ENCODE measurements around the gene PKN2.

Gene PKN2

DNA sequence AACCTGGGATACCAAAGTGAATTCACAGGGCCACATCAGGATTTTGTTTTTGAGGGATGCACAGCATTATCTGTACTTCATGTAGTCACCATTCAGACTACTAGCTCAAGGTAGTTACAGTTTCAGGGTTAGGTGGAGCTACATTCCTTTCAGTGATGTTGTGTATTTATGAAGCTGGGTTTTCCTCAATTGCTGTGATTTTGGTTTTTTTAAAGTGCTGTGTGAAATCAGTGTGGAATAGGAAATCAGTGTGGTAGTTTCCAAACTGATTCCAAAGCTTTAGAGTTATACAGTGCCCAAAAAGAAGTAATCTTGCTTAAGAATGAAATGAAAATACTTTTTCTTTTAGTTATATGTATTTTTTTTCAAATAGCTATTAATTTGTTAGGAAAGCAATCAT lies 95.8 kb downstream of the PKN2 start:
- H3K36me3 ChIP-seq (replicated peaks in 1 of 2; ENCODE audit: control insufficient read depth in 2 of 2, insufficient read depth in 2 of 2, low read length in 2 of 2): peaks cover 4 to 94% of the 10 kb centered on the region in 2 donors
- peaks cover 0 to 13% of the 10 kb centered on the region in 2 donors for H3K9me3 ChIP-seq (replicated peaks in 1 of 2; ENCODE audit: control insufficient read depth in 2 of 2, insufficient read depth in 1 of 2, low read depth in 1 of 2, low read length in 2 of 2)
- H3K18ac ChIP-seq (ENCODE audit: low read length): no peak overlapping the region
- no peak overlapping the region for H3K14ac ChIP-seq (ENCODE audit: low read length)
- no peak overlapping the region for H4K91ac ChIP-seq (ENCODE audit: low read depth, low read length, poor library complexity)
- H2BK120ac ChIP-seq (ENCODE audit: low read depth, low read length): no peak overlapping the region
- no peak overlapping the region for H2BK15ac ChIP-seq (ENCODE audit: low read length)
- H3K4me1 ChIP-seq (ENCODE audit: control insufficient read depth in 2 of 2, insufficient read depth in 1 of 2, low read depth in 1 of 2, low read length in 2 of 2): no peaks in the 10 kb centered on the region
- H3K4me2 ChIP-seq (ENCODE audit: insufficient read depth, low read length, poor library complexity, severe bottlenecking): no peak overlapping the region
- H3K23ac ChIP-seq (ENCODE audit: low read depth, low read length, poor library complexity): no peak overlapping the region
- H3K27ac ChIP-seq (replicated peaks; ENCODE audit: low read length): no peak overlapping the region
- H2BK12ac ChIP-seq (ENCODE audit: low read length): no peak overlapping the region
- no peak for DNase-seq (ENCODE audit: low spot score)
- H2BK5ac ChIP-seq (ENCODE audit: low read length): no peak overlapping the region
- H3K4ac ChIP-seq (ENCODE audit: low read length): no peak overlapping the region
- no peak overlapping the region for H4K8ac ChIP-seq (ENCODE audit: low read depth, low read length)
- no peaks in the 10 kb centered on the region for H3K79me1 ChIP-seq (ENCODE audit: low read depth, low read length)
- no peak overlapping the region for H2AFZ ChIP-seq (ENCODE audit: low read length)
- no peak overlapping the region for H3K4me3 ChIP-seq (ENCODE audit: low read length in 2 of 2)
- no peak overlapping the region for H3K9ac ChIP-seq (ENCODE audit: low read depth, low read length, poor library complexity)
- no peak overlapping the region for H2AK5ac ChIP-seq (ENCODE audit: low read depth, low read length)
- H3K27me3 ChIP-seq (ENCODE audit: control insufficient read depth in 3 of 3, insufficient read depth in 3 of 3, low read depth in 1 of 3, low read length in 3 of 3): no peaks in the 10 kb centered on the region

DNA sequence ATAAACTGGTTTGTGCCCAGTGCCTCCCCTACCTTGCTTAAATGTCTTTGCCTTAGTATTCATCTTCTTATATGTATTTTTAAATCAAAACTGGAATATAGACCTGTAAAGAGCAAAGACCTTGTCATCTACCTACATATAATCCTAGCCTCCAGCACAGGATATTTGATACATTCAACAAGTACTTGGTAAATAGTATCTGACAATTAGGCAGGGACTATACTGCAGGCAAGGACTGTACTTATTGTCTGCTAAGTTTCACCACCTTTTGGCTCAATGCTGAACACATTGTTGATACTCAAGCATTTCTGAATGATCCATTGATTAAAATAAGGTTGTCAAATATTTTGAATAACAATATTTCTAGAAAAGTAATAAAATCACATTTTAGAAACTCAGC lies 96.4 kb downstream of the PKN2 start:
- Histone ChIP-seq H3K23ac (ENCODE audit: low read depth, low read length, poor library complexity) (no peak overlapping the region), H3K4me1 (ENCODE audit: control insufficient read depth in 2 of 2, insufficient read depth in 1 of 2, low read depth in 1 of 2, low read length in 2 of 2) (no peaks in the 10 kb centered on the region), H2BK12ac (ENCODE audit: low read length) (no peak overlapping the region), H3K27ac (replicated peaks; ENCODE audit: low read length) (no peak overlapping the region), H3K18ac (ENCODE audit: low read length) (no peak overlapping the region), H2AFZ (ENCODE audit: low read length) (no peak overlapping the region), H2BK15ac (ENCODE audit: low read length) (no peak overlapping the region), H3K4me3 (ENCODE audit: low read length in 2 of 2) (no peak overlapping the region), H3K14ac (ENCODE audit: low read length) (no peak overlapping the region), H2BK5ac (ENCODE audit: low read length) (no peak overlapping the region), H3K4ac (ENCODE audit: low read length) (no peak overlapping the region), H3K79me1 (ENCODE audit: low read depth, low read length) (no peaks in the 10 kb centered on the region), H3K36me3 (replicated peaks in 1 of 2; ENCODE audit: control insufficient read depth in 2 of 2, insufficient read depth in 2 of 2, low read length in 2 of 2) (peaks cover 5 to 94% of the 10 kb centered on the region in 2 donors), H4K91ac (ENCODE audit: low read depth, low read length, poor library complexity) (no peak overlapping the region), H3K9me3 (replicated peaks in 1 of 2; ENCODE audit: control insufficient read depth in 2 of 2, insufficient read depth in 1 of 2, low read depth in 1 of 2, low read length in 2 of 2) (peaks cover 0 to 8% of the 10 kb centered on the region in 2 donors), H4K8ac (ENCODE audit: low read depth, low read length) (no peak overlapping the region), H2BK120ac (ENCODE audit: low read depth, low read length) (no peak overlapping the region), H2AK5ac (ENCODE audit: low read depth, low read length) (no peak overlapping the region), H3K27me3 (ENCODE audit: control insufficient read depth in 3 of 3, insufficient read depth in 3 of 3, low read depth in 1 of 3, low read length in 3 of 3) (no peaks in the 10 kb centered on the region), H3K9ac (ENCODE audit: low read depth, low read length, poor library complexity) (no peak overlapping the region), H3K4me2 (ENCODE audit: insufficient read depth, low read length, poor library complexity, severe bottlenecking) (no peak overlapping the region)
- no peak for DNase-seq (ENCODE audit: low spot score)

GRCh38 chr1:88783145-88783544 lies 99.1 kb downstream of the PKN2 start:
- Histone ChIP-seq H2AFZ (ENCODE audit: low read length) (no peak overlapping the region), H3K4me3 (ENCODE audit: low read length in 2 of 2) (no peak overlapping the region), H4K91ac (ENCODE audit: low read depth, low read length, poor library complexity) (no peak overlapping the region), H2BK120ac (ENCODE audit: low read depth, low read length) (no peak overlapping the region), H3K27ac (replicated peaks; ENCODE audit: low read length) (no peak overlapping the region), H3K9ac (ENCODE audit: low read depth, low read length, poor library complexity) (no peak overlapping the region), H3K14ac (ENCODE audit: low read length) (no peak overlapping the region), H3K4me2 (ENCODE audit: insufficient read depth, low read length, poor library complexity, severe bottlenecking) (no peak overlapping the region), H3K23ac (ENCODE audit: low read depth, low read length, poor library complexity) (no peak overlapping the region), H2BK5ac (ENCODE audit: low read length) (no peak overlapping the region), H2BK15ac (ENCODE audit: low read length) (no peak overlapping the region), H3K4me1 (ENCODE audit: control insufficient read depth in 2 of 2, insufficient read depth in 1 of 2, low read depth in 1 of 2, low read length in 2 of 2) (no peaks in the 10 kb centered on the region), H2BK12ac (ENCODE audit: low read length) (no peak overlapping the region), H3K79me1 (ENCODE audit: low read depth, low read length) (no peaks in the 10 kb centered on the region), H2AK5ac (ENCODE audit: low read depth, low read length) (no peak overlapping the region), H3K4ac (ENCODE audit: low read length) (no peak overlapping the region), H3K36me3 (replicated peaks in 1 of 2; ENCODE audit: control insufficient read depth in 2 of 2, insufficient read depth in 2 of 2, low read length in 2 of 2) (peaks cover 5 to 98% of the 10 kb centered on the region in 2 donors), H3K27me3 (ENCODE audit: control insufficient read depth in 3 of 3, insufficient read depth in 3 of 3, low read depth in 1 of 3, low read length in 3 of 3) (no peaks in the 10 kb centered on the region), H3K9me3 (replicated peaks in 1 of 2; ENCODE audit: control insufficient read depth in 2 of 2, insufficient read depth in 1 of 2, low read depth in 1 of 2, low read length in 2 of 2) (no peaks in the 10 kb centered on the region), H3K18ac (ENCODE audit: low read length) (no peak overlapping the region), H4K8ac (ENCODE audit: low read depth, low read length) (no peak overlapping the region)
- no CpG with 5 or more reads among the region's 2 CpGs for WGBS, 2 donors (ENCODE audit: extremely low coverage in 2 of 2, insufficient read length in 2 of 2, insufficient replicate concordance in 1 of 2)
- no peak for DNase-seq (ENCODE audit: low spot score)

DNA sequence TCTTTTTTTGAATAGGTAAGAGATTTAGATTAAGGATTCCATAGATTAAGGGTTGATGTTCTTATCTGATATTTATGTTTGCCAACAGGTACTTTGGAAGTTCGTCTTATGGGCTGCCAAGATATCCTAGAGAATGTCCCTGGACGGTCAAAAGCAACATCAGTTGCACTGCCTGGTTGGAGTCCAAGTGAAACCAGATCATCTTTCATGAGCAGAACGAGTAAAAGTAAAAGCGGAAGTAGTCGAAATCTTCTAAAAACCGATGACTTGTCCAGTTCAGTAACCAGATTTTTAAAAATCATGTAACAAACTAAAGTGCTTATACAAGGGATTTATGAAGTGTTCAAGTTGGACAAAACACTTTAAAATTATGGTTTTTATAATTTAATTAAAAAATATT lies 100.5 kb downstream of the PKN2 start:
- H4K91ac ChIP-seq (ENCODE audit: low read depth, low read length, poor library complexity): no peak overlapping the region
- DNase-seq (ENCODE audit: low spot score): no peak
- H3K14ac ChIP-seq (ENCODE audit: low read length): no peak overlapping the region
- H2BK120ac ChIP-seq (ENCODE audit: low read depth, low read length): no peak overlapping the region
- no peak overlapping the region for H3K18ac ChIP-seq (ENCODE audit: low read length)
- WGBS, 2 donors (ENCODE audit: extremely low coverage in 2 of 2, insufficient read length in 2 of 2, insufficient replicate concordance in 1 of 2): no CpG with 5 or more reads among the region's 6 CpGs
- H2BK15ac ChIP-seq (ENCODE audit: low read length): no peak overlapping the region
- H3K27me3 ChIP-seq (ENCODE audit: control insufficient read depth in 3 of 3, insufficient read depth in 3 of 3, low read depth in 1 of 3, low read length in 3 of 3): no peaks in the 10 kb centered on the region
- no peak overlapping the region for H2BK5ac ChIP-seq (ENCODE audit: low read length)
- no peaks in the 10 kb centered on the region for H3K9me3 ChIP-seq (replicated peaks in 1 of 2; ENCODE audit: control insufficient read depth in 2 of 2, insufficient read depth in 1 of 2, low read depth in 1 of 2, low read length in 2 of 2)
- H2BK12ac ChIP-seq (ENCODE audit: low read length): no peak overlapping the region
- peaks cover 7 to 98% of the 10 kb centered on the region in 2 donors for H3K36me3 ChIP-seq (replicated peaks in 1 of 2; ENCODE audit: control insufficient read depth in 2 of 2, insufficient read depth in 2 of 2, low read length in 2 of 2)
- no peak overlapping the region for H3K4me3 ChIP-seq (ENCODE audit: low read length in 2 of 2)
- no peaks in the 10 kb centered on the region for H3K79me1 ChIP-seq (ENCODE audit: low read depth, low read length)
- no peak overlapping the region for H3K9ac ChIP-seq (ENCODE audit: low read depth, low read length, poor library complexity)
- no peak overlapping the region for H3K4me2 ChIP-seq (ENCODE audit: insufficient read depth, low read length, poor library complexity, severe bottlenecking)
- no peak overlapping the region for H3K23ac ChIP-seq (ENCODE audit: low read depth, low read length, poor library complexity)
- H2AK5ac ChIP-seq (ENCODE audit: low read depth, low read length): no peak overlapping the region
- no peak overlapping the region for H3K27ac ChIP-seq (replicated peaks; ENCODE audit: low read length)
- no peak overlapping the region for H2AFZ ChIP-seq (ENCODE audit: low read length)
- H3K4ac ChIP-seq (ENCODE audit: low read length): no peak overlapping the region
- no peaks in the 10 kb centered on the region for H3K4me1 ChIP-seq (ENCODE audit: control insufficient read depth in 2 of 2, insufficient read depth in 1 of 2, low read depth in 1 of 2, low read length in 2 of 2)
- H4K8ac ChIP-seq (ENCODE audit: low read depth, low read length): no peak overlapping the region

Measured in neuronal stem cell (in vitro differentiated cells).